ENCODE measurements around the gene GFER.

GFER gene

DNA sequence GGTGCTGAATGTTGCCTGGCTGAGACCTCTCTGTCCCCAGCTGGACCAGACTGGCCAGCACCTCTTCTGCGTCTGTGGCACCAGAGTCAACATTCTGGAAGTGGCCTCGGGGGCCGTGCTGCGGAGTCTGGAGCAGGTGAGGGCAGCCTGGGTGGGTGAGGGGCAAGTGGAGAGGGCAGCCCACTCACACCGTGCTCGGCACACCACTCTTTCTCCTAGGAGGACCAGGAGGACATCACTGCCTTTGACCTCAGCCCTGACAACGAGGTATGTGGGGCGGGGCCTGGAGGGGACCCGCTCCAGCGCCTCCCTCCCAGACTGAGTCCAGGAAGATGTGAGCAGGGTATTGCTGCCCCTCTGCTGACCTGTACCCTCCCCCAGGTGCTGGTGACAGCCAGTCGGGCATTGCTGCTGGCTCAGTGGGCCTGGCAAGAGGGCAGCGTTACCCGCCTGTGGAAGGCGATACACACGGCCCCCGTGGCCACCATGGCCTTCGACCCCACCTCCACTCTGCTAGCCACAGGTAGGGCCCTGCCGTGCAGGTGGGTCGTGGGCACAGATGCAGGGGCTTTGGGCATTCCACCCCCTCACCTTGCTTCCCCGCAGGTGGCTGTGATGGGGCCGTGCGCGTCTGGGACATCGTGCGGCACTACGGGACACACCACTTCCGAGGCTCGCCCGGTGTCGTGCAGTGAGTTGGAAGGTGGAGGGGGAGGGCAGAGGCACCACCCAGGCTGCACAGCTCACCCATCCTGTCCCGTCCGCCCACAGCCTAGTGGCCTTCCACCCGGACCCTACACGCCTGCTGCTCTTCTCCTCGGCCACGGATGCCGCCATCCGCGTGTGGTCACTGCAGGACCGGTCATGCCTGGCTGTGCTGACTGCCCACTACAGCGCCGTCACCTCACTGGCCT is 9.6 kb upstream of the GFER start:
- DNase-seq (ENCODE audit: low read depth), result no peak

GRCh38 chr16:1975432-1976215 is 8.4 kb upstream of the GFER start:
- DNase-seq (ENCODE audit: low read depth), result no peak

- DNase-seq (ENCODE audit: low read depth), result no peak
Measured at GRCh38 chr16:1976216-1976520, 7.8 kb upstream of the GFER start.

DNA sequence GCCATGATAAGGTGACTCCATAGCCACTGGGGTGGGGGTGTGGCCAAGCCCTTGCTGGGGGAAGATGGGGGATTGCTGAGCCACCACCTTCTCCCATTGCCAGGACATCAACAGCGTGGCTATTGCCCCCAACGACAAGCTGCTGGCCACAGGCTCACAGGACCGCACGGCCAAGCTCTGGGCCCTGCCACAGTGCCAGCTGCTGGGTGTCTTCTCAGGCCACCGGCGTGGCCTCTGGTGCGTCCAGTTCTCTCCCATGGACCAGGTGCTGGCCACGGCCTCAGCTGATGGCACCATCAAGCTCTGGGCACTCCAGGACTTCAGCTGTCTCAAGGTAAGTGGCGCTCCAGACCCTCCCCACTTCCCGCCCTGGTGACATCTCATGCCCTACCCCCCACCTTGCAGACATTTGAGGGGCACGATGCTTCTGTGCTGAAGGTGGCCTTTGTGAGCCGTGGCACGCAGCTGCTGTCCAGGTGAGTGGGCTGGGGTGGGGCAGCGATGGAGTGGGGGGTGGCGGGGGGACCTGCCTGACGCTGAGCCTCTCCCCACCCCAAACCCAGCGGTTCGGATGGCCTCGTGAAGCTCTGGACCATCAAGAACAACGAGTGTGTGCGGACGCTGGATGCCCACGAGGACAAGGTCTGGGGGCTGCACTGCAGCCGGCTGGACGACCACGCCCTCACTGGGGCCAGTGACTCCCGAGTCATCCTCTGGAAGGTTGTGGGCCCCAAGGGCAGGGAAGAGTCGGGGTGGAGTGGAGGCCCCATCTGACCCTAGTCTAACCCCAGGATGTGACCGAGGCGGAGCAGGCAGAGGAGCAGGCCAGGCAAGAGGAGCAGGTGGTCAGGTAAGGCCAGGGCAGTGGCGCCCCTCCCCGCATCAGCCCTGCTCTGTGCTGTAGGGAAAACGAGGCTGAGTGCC is 6.8 kb upstream of the GFER start:
- DNase-seq (ENCODE audit: low read depth), result no peak

DNA sequence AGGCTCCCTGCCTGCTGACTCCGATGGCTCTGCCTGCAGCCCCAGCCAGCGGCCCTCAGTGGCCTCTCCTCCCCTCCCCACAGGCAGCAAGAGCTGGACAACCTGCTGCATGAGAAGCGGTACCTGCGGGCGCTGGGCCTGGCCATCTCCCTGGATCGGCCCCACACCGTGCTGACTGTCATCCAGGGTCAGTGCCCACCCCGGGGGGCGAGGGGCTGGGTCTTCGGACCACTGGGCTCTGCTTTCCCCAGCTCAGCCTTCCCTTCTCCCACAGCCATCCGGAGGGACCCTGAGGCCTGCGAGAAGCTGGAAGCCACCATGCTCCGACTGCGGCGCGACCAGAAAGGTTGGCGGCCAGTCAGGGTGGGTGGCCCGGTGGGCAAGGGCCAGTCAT is 6.1 kb upstream of the GFER start:
- DNase-seq (ENCODE audit: low read depth), result no peak

DNA sequence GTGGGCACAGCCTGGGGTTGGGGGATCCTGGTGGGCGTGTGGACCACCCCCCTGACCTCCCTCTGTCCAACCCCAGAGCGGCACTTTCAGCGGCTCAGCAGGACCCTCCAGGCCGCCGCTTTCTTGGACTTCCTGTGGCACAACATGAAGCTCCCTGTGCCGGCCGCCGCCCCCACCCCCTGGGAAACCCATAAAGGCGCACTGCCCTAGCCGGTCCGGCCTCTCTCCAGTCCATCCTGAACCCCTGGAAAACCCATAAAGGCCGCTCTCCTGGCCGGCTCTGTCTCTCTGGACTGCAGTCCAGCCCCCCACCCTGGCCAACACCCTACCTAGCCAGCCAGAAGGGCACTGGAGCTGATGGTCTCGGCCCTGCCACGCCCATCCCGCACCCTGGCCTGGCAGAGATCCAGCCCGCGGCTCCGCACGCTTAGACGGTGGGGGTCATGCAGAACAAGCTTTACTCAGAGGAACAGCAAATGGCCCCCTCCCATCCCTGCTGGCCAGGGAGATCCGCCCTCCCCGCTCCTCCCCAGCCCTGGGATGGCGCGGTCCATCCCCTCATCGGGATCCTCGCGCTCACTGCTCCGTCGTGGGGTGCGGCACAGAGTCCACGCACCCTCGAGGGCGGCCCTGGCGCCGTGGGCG is 5.4 kb upstream of the GFER start:
- DNase-seq (ENCODE audit: low read depth), result no peak

GRCh38 chr16:1979271-1980029 is 4.5 kb upstream of the GFER start:
- DNase-seq (ENCODE audit: low read depth), result no peak

DNA sequence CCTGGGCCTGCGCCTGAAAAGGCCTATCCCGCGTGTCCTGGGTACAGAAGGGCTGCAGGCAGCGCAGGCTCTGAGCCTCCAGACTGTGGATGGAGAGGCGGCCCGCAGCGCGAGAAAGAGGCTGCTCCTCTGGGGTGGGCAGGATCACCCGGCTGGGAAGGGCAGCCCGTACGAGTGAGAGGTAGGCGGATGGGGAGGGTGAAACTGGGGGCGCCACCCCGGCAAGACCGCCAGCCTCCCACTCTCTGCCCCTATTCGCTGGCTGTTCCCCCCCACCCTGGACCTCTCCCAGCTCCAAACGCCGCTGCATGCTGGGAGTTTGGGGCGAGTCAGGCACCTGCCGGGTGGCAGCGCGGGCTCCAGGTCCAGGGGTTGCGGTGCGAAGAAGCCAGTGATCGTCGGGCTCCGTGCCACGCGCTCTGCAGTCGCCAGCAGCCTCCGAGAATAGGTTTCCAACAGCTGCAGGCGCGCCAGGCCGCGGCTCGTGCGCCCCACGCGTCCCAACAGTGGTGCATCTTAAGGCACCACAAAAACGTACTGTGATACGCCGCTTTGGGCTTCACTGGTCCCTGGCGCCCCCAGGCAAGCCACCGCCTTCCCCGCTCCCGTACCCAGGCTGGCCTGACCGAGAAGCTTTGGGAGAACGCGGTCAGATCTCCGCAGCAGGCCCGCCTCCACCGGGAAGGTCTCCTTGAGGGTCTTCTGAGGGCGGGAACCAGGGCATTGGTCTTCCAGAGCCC is 3.8 kb upstream of the GFER start:
- no peak for DNase-seq (ENCODE audit: low read depth)

DNA sequence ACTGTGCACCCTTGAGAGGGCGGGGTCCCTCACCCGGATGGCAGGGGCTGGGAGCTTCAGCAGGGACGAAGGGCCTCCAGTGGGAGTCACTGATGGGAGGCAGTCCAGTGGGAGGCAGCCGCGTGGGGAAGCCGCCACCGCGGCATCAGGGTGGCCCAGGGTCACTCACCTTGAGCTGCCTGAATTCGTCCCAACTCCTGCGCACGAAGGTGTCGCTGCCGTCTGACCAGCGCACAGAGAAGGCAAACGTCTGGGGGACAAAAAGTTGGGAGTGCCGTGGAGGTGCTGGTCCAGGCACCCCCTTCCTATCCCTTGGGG is 3.3 kb upstream of the GFER start:
- no peak for DNase-seq (ENCODE audit: low read depth)

DNA sequence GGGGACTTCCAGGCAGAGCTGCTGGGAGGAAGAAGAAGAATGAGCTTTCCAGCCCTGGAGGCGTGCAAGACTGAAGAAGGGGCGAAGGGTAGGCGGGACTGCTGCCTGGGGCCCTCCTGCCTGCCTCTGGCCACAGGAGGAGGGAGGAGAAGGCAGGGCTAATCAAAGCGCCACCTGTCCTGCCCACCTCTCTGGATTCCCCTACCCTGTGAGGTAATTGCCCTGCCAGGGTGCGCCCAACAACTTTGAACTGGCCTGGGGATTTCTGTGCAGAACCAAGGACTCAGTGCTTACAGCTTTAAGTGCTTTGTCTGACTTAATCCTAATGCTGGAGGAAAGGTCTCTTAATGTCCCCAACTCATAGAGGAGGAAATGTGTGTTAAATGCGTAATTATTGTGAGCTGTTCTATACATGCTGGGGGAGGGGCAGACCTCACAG is 2.6 kb upstream of the GFER start, which contains the start of gene NOXO1:
NOXO1 (minus strand) TSS at position 72 of the 439 bp plus-strand sequence. CDS start 290 bp downstream, outside the sequence.
- no peak for DNase-seq (ENCODE audit: low read depth)

- DNase-seq (ENCODE audit: low read depth), result no peak
Measured at GRCh38 chr16:1982013-1982433, 2.0 kb upstream of the GFER start.

DNA sequence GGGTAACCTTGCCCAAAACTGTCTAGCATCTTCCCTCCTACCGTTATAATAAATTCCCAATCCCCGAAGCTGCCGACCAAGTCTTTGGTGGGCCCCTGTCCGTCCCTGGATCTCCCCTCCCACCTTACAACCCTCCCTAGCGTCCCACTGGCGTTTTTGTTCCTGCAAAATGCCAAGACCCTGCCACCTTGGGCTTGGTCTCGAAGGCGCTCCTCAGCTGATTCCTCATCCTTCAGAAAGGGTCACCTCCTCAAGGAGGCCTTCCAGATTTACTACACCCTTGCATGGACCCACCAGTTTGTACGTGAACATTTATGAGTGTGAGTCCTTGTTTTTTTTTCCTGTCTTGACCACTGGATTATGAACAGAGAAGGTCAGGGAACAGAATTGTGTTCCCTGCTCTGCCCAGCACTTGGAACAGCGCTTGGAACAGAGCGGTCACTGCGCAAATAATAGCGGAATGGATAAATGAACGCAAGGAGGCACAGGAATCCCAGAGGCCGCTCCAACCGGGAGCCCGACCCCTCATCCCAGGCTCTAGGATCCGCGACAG is 926 bp upstream of the GFER start:
- DNase-seq (ENCODE audit: low read depth), result no peak

DNA sequence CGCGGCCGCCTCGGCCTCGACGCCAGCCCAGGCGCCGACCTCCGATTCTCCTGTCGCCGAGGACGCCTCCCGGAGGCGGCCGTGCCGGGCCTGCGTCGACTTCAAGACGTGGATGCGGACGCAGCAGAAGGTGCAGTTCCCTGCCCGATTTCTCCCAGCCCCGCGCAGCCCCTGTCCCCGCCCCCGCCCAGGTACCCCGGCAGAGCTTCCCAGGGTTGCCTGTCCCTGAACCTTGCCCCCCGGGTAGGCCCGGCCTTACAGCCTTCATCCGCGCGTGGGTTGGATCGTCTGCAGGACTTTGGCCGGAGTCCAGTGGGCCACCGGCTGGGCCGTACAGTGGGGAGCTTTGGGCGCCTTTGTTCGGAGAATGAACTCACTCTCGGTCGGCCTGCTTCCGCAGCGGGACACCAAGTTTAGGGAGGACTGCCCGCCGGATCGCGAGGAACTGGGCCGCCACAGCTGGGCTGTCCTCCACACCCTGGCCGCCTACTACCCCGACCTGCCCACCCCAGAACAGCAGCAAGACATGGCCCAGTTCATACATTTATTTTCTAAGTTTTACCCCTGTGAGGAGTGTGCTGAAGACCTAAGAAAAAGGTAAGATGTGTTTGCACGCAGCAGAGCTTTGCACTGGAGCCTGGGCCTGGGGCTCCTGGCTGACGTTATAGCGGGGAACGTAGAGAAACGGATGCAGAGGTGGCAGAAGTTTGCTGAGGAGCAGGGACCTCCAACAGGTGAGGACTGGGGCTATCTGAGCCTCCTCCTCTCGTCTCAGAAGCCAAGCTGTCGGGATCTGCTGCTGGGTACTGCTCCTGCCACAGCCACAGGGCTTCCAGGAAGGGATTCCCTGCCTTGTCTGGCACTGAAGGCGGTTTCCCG is 593 bp downstream of the GFER start:
- no peak for DNase-seq (ENCODE audit: low read depth)

DNA sequence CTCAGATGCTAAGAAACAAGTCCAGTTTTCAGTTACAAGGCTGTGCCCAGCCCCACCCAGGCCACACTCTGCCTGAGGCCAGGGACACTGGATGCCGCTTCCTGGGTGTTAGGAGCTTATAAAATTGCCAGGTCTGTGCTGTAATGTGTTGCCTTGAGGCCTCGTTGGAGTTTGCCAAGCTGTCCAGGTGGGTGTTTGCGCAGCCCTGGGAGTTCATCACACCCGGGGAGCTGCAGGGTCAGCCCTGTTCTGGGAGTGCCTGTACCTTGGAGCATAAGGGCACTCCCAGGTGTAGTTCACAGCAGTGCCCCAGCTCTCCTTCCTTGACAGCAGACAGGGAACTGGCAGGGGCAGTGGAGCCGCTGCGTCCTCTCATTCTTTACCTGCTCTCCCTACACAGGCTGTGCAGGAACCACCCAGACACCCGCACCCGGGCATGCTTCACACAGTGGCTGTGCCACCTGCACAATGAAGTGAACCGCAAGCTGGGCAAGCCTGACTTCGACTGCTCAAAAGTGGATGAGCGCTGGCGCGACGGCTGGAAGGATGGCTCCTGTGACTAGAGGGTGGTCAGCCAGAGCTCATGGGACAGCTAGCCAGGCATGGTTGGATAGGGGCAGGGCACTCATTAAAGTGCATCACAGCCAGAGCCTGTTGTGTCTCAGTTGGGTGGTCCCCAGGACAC is 1.6 kb downstream of the GFER start:
- DNase-seq (ENCODE audit: low read depth), result no peak

DNA sequence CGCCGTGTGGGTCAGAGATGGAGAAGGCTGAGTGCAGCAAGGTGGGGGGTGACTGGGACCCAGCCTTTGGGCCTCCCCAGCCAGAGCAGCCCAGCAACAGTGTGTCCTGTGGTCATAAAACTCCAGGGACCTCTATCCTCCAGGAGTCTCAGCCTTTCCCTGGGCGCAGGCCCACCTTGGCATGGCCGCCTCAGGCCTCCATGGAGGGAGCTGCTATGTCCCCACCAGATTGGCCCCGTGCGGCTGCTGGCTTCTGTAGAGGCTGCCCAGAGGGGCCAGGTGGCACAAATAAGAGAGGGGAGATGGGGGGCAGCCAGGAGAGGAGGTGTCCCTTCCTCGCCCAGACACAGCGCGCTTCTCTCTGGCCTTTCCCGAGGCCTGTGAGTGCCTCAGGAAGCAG is 3.2 kb downstream of the GFER start:
- no peak for DNase-seq (ENCODE audit: low read depth)

GRCh38 chr16:1989209-1990100 is 5.5 kb downstream of the GFER start, which contains the start of gene SYNGR3:
SYNGR3 (plus strand) TSS chr16:1989970; CDS start chr16:1990103, 133 bp downstream.
- DNase-seq (ENCODE audit: low read depth), result no peak

- DNase-seq (ENCODE audit: low read depth), result no peak
Measured at GRCh38 chr16:1990101-1990350, 6.0 kb downstream of the GFER start.
